ENCODE data around the gene RRP36. TPM values are rescaled to one million over a fixed set of nuclear protein-coding genes. Genes with fewer than 3 reads are reported as not detected.
"Not testable (repeated sequence)": the region's sequence is repeated elsewhere in the genome, so short reads cannot be mapped to it uniquely, and the experiment has no call there.

RRP36 gene
- polyA plus RNA-seq, 1 donor from 2014 or later: 54.8 TPM

DNA sequence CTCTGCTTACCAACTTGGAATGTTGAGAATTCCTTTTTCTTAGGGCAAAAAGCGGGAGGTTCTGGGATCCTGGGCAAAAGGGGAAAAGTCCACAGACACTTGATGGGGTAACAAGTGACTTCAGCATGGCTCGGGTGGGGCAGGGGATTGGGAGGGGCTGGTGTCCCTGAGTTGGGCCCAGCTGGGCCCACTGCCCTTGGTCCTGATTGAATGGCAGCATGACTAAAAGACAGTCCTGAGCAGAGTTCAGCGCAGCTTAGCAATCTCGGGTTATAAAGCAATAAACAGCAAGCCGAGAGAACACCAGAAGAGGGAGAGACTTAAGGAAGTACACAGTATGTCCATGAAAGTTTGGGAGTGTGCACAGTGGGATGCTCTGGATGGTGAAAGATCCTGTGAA, 31.5 kb upstream of the RRP36 start:
- Mint-ChIP-seq H3K4me1 (peaks cover 18 to 31% (median 24%) of the 10 kb centered on the region in 3 donors), H3K36me3 (peaks cover 3% of the 10 kb centered on the region), H3K9me3 (no peaks in the 10 kb centered on the region), H3K27ac (no peak overlapping the region), H3K27me3 (no peaks in the 10 kb centered on the region), H3K4me3 (no peak overlapping the region)

- no peaks in the 10 kb centered on the region for H3K9me3 Mint-ChIP-seq
- H3K4me3 Mint-ChIP-seq: no peak overlapping the region
- H3K36me3 Mint-ChIP-seq: peaks cover 1% of the 10 kb centered on the region
- peaks cover 2 to 8% (median 6%) of the 10 kb centered on the region in 3 donors for H3K4me1 Mint-ChIP-seq
- no peaks in the 10 kb centered on the region for H3K27me3 Mint-ChIP-seq
- no peak overlapping the region for H3K27ac Mint-ChIP-seq
Measured at GRCh38 chr6:42993445-42993844, 28.0 kb upstream of the RRP36 start.

DNA sequence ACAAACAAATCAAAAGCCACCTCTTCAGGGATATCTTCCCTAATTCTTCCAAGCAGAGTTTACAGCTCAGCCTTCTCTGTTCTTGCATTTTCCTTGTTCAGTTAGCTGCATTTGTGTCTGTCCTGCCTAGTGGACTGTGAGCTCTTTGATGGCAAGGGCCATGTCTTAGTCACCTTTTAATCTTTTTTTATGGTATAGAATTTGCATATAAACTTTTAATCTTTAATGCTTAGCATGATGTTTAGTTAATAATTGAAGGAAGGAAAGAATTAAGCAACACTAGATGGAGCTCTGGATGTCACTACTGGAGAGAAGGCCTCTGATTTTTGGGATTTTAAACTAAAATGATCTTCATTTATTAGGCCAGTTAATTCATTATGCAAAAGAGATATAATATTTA, 24.9 kb upstream of the RRP36 start:
- no peaks in the 10 kb centered on the region for H3K9me3 Mint-ChIP-seq
- peaks cover 1% of the 10 kb centered on the region for H3K36me3 Mint-ChIP-seq
- no peak overlapping the region for H3K27ac Mint-ChIP-seq
- peaks cover 0 to 7% (median 0%) of the 10 kb centered on the region in 3 donors for H3K4me1 Mint-ChIP-seq
- H3K27me3 Mint-ChIP-seq: no peaks in the 10 kb centered on the region
- H3K4me3 Mint-ChIP-seq: no peak overlapping the region

DNA sequence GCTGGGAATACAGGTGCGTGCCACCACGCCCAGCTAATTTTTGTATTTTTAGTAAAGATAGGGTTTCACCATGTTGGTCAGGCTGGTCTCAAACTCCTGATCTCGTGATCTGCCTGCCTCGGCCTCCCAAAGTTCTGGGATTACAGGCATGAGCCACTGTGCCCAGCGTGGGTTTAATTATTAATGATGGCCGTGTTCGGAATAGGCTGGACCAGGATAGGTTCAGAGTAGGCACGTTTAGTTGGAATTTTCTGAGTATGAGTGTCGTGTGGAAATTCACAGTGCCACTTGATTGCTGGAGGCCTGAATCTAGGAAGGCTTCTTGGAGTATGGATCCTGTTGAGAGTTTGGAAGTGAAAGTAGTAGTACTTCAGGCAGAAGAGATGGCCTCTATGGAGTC, 23.2 kb upstream of the RRP36 start:
- H3K36me3 Mint-ChIP-seq, H3K27me3 Mint-ChIP-seq, H3K27ac Mint-ChIP-seq, H3K9me3 Mint-ChIP-seq, H3K4me3 Mint-ChIP-seq, H3K4me1 Mint-ChIP-seq: not testable (repeated sequence)

DNA sequence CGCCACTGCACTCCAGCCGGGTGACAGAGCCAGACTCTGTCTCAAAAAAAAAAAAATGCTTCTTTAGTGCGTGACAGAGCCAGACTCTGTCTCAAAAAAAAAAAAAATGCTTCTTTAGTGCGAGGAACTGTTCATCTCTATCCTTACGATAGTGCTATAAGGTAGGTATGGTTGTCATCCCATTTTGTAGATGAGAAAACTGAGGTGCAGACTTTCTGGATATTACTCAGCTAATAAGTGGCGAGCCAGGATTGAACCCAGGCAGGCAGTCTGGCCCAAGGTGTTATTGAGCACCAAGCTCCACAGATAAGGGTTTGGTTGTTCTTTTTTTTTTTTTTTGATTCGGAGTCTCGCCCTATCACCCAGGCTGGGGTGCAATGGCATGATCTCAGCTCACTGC, 19.6 kb upstream of the RRP36 start:
- no peaks in the 10 kb centered on the region for H3K9me3 Mint-ChIP-seq
- no peaks in the 10 kb centered on the region for H3K36me3 Mint-ChIP-seq
- H3K27ac Mint-ChIP-seq: no peak overlapping the region
- H3K4me3 Mint-ChIP-seq: no peak overlapping the region
- H3K27me3 Mint-ChIP-seq: no peaks in the 10 kb centered on the region
- H3K4me1 Mint-ChIP-seq: peaks cover 0 to 2% (median 0%) of the 10 kb centered on the region in 3 donors

- Mint-ChIP-seq H3K4me3 (no peak overlapping the region), H3K9me3 (no peaks in the 10 kb centered on the region), H3K27ac (no peak overlapping the region), H3K27me3 (no peaks in the 10 kb centered on the region), H3K36me3 (no peaks in the 10 kb centered on the region), H3K4me1 (peaks cover 7 to 16% (median 7%) of the 10 kb centered on the region in 3 donors)
Measured at GRCh38 chr6:43005844-43006243, 15.6 kb upstream of the RRP36 start.

DNA sequence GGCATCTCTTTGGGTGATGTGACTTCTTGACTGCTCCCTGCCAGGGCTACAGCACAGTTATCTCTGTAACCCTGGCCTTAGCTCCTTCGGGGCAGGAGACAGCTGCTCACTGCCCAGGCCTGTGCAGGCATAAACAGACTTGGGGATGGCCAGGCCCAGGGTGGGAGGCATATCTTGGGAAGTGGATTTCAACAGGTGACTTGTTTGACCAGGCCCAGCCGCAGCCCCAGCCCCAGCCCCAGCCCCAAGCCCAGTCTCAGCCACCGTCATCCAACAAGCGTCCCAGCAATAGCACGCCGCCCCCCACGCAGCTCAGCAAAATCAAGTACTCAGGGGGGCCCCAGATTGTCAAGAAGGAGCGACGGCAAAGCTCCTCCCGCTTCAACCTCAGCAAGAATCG, 15.2 kb upstream of the RRP36 start:
- Mint-ChIP-seq H3K4me3 (no peak overlapping the region), H3K27ac (no peak overlapping the region)

DNA sequence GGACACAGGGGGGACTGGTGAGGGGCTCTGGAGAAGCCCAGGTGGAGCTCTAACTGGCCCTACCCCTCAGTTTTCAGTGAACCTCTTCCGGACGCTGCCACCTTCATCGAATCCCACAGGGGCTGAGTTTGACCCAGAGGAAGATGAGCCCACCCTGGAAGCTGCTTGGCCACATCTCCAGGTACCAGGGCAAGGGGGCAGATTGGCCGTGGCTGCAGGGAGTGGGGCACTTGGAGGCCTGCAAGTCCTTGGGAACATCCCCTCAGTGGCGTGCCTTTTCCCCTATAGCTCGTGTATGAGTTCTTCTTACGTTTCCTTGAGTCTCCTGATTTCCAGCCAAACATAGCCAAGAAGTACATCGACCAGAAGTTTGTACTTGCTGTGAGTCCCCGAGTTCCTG, 14.3 kb upstream of the RRP36 start:
- Mint-ChIP-seq H3K9me3 (no peaks in the 10 kb centered on the region), H3K36me3 (no peaks in the 10 kb centered on the region), H3K4me1 (peaks cover 7 to 16% (median 15%) of the 10 kb centered on the region in 3 donors), H3K27ac (peak overlapping the region in 1 of 3 donors; percentile 53), H3K4me3 (no peak overlapping the region), H3K27me3 (no peaks in the 10 kb centered on the region)

More for the DNA sequence above, 15.2 kb upstream of the RRP36 start:
- peaks cover 7 to 16% (median 9%) of the 10 kb centered on the region in 3 donors for H3K4me1 Mint-ChIP-seq
- H3K27me3 Mint-ChIP-seq: no peaks in the 10 kb centered on the region
- H3K36me3 Mint-ChIP-seq: no peaks in the 10 kb centered on the region
- no peaks in the 10 kb centered on the region for H3K9me3 Mint-ChIP-seq

DNA sequence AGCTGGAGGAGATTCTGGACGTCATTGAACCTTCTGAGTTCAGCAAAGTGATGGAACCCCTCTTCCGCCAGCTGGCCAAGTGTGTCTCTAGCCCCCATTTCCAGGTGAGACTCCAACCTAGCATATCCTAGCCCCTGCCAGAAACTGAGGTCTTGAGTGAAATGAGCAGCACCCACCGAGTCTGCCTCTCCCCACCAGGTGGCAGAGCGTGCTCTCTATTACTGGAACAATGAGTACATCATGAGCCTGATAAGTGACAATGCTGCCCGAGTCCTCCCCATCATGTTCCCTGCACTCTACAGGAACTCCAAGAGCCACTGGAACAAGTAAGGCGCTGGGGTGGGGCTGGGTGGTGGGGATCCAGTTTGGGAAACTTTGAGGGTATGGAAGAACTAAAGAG, 12.3 kb upstream of the RRP36 start:
- Mint-ChIP-seq H3K27me3 (no peaks in the 10 kb centered on the region), H3K4me1 (peaks cover 19 to 33% (median 30%) of the 10 kb centered on the region in 3 donors), H3K9me3 (no peaks in the 10 kb centered on the region), H3K36me3 (no peaks in the 10 kb centered on the region), H3K4me3 (peak overlapping the region in 1 of 4 donors; percentile 57), H3K27ac (peak overlapping the region in 2 of 3 donors; percentile 12 to 56)

DNA sequence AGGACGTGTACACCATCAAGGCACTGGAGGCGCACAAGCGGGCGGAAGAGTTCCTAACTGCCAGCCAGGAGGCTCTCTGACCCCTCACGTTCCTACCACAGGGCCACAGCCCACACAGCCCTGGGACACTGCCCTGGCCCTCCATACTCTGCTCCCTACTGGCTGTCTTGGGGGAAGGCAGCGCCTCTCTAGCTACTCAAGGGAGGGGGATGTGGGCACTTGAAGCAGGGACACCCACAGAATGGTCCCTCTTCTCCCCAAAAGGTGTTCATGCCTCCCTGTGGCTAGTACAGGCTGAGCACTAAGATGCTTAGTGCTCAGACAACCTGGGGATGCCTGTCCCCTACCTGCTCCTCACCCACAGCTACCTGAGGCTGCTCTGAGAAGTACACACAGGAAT, 10.2 kb upstream of the RRP36 start:
- Mint-ChIP-seq H3K36me3 (no peaks in the 10 kb centered on the region), H3K4me3 (peak overlapping the region in 1 of 4 donors; percentile 55), H3K4me1 (peaks cover 24 to 43% (median 39%) of the 10 kb centered on the region in 3 donors)

GRCh38 chr6:43012364-43012763, 9.1 kb upstream of the RRP36 start:
- Mint-ChIP-seq H3K36me3 (peaks cover 2% of the 10 kb centered on the region), H3K27me3 (no peaks in the 10 kb centered on the region), H3K4me3 (peak overlapping the region; percentile 55 to 87 (median 84)), H3K27ac (peak overlapping the region in 2 of 3 donors; percentile 25 to 60), H3K9me3 (no peaks in the 10 kb centered on the region), H3K4me1 (peaks cover 24 to 47% (median 39%) of the 10 kb centered on the region in 3 donors)

More for the DNA sequence above, 10.2 kb upstream of the RRP36 start:
- peak overlapping the region in 1 of 3 donors; percentile 64 for H3K27ac Mint-ChIP-seq
- no peaks in the 10 kb centered on the region for H3K9me3 Mint-ChIP-seq
- H3K27me3 Mint-ChIP-seq: no peaks in the 10 kb centered on the region

GRCh38 chr6:43013097-43013842, 8.2 kb upstream of the RRP36 start:
- Mint-ChIP-seq H3K4me1 (peaks cover 22 to 44% (median 38%) of the 10 kb centered on the region in 3 donors), H3K27ac (peak overlapping the region; percentile 37 to 94 (median 60)), H3K4me3 (peak overlapping the region; percentile 82 to 95 (median 92)), H3K36me3 (peaks cover 2% of the 10 kb centered on the region), H3K9me3 (no peaks in the 10 kb centered on the region), H3K27me3 (no peaks in the 10 kb centered on the region)

DNA sequence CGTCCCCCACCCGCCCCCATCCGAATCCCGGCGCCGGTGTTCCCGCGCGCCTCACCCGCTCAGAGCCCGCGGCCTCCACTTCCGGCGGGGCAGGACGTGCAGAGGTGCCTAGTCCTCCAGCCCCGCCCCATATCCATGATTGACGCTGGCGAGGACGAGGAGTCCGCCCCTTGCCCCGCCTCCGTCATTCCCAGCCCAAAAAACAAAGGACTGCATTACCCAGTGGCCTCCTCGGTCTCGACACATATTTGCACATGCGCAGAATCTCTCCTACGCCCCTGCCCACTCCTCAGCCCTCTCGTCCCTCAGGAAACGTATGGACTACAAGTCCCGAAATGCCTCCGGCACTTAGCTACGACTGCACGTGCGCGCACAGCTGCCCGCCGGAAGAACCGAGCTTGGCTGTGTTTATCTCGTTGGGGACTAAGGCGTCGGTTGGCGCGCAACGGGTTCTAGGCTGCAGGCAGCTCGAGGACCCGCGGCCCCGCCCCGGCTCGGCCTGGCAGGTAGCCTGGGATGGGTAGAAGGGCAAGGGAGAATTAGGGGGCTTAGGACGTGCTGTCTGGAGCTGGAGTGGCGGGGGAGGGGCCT, 7.5 kb upstream of the RRP36 start, which contains the start of the genes KLHDC3 and MEA1:
Gene KLHDC3, plus strand, starts transcription at position 407 of the 591 bp plus-strand sequence. CDS start 2,944 bp downstream, outside the sequence.
Gene MEA1, minus strand, starts transcription at position 104 of the 591 bp plus-strand sequence. CDS start 133 bp downstream, outside the sequence.
- H3K36me3 Mint-ChIP-seq: peaks cover 2% of the 10 kb centered on the region
- H3K4me3 Mint-ChIP-seq: peak within 1 kb of the TSS; percentile 82 to 95 (median 92)
- no peaks in the 10 kb centered on the region for H3K27me3 Mint-ChIP-seq
- no peaks in the 10 kb centered on the region for H3K9me3 Mint-ChIP-seq
- peaks cover 17 to 37% (median 35%) of the 10 kb centered on the region in 3 donors for H3K4me1 Mint-ChIP-seq
- H3K27ac Mint-ChIP-seq: peak within 1 kb of the TSS; percentile 37 to 94 (median 60)

GRCh38 chr6:43014434-43014909, 7.0 kb upstream of the RRP36 start:
- H3K4me3 Mint-ChIP-seq: peak overlapping the region; percentile 82 to 95 (median 92)
- peak overlapping the region; percentile 34 to 80 (median 60) for H3K27ac Mint-ChIP-seq
- H3K36me3 Mint-ChIP-seq: peaks cover 2% of the 10 kb centered on the region
- H3K27me3 Mint-ChIP-seq: no peaks in the 10 kb centered on the region
- peaks cover 17 to 37% (median 32%) of the 10 kb centered on the region in 3 donors for H3K4me1 Mint-ChIP-seq
- H3K9me3 Mint-ChIP-seq: no peaks in the 10 kb centered on the region
